ENCODE data around the gene VPS26C.

- TF ChIP-seq POLR2A (IDR thresholded peaks at IDR 0.05) (no peak), CTCF (IDR thresholded peaks at IDR 0.05 in 8 of 11, conservative IDR thresholded peaks at IDR 0.05 in 3 of 11) (no peak), POLR2AphosphoS5 (IDR thresholded peaks at IDR 0.05) (no peak)
These were observed 18.8 kb downstream of the VPS26C start for GRCh38 chr21:37248298-37248697.
